Breast epithelium (tissue), 3 donors: ENCODE results near the gene ZNF292.

Source experiments
- CTCF ChIP-seq, 3 donors: fragments of 450-650 bp; IDR thresholded peaks; one replicate each; pipeline ENCODE4 v1.5.1; 2016 to 2017; ENCODE audit warnings: antibody characterized with exemption in 3 of 3, mild to moderate bottlenecking in 3 of 3, moderate library complexity in 3 of 3
- POLR2A ChIP-seq: fragments of 450-650 bp; IDR thresholded peaks from one replicate; pipeline ENCODE4 v1.6.1; 2016; ENCODE audit warnings: antibody characterized with exemption, mild to moderate bottlenecking, moderate library complexity
- POLR2AphosphoS5 ChIP-seq, 3 donors: sonication (generic); formaldehyde crosslinking; IDR thresholded peaks; one replicate each; pipeline ENCODE4 v1.6.1; 2017; ENCODE audit warnings: antibody characterized with exemption in 3 of 3

GRCh38 chr6:87136963-87137362 is 18.4 kb upstream of the ZNF292 start:
- TF ChIP-seq CTCF (IDR thresholded peaks at IDR 0.05) (no peak), POLR2AphosphoS5 (IDR thresholded peaks at IDR 0.05) (no peak), POLR2A (no peak)
